T-helper 9 cell (primary cell): ENCODE measurements around the gene PCDHB3.
"Not testable (repeated sequence)": the region's sequence is repeated elsewhere in the genome, so short reads cannot be mapped to it uniquely, and the experiment has no call there.

Experiments used
- DNase-seq: peaks from one replicate; pipeline ENCODE4 v3.0.0-alpha.2; 2020

The PCDHB3 gene

GRCh38 chr5:141137346-141137745, 37.1 kb downstream of the PCDHB3 start:
- DNase-seq, result not testable (repeated sequence)

- DNase-seq, result no peak
These were observed 49.5 kb downstream of the PCDHB3 start, which contains the start of gene PCDHB6 for GRCh38 chr5:141149812-141150211. Gene PCDHB6, plus strand, starts transcription at chr5:141150057. Its CDS starts 201 bp downstream, at chr5:141150258.

GRCh38 chr5:141150224-141150992, 50.1 kb downstream of the PCDHB3 start:
- DNase-seq, result no peak

- no peak for DNase-seq
These were observed 50.7 kb downstream of the PCDHB3 start for GRCh38 chr5:141150993-141151325.

GRCh38 chr5:141151632-141152031, 51.4 kb downstream of the PCDHB3 start:
- DNase-seq, result not testable (repeated sequence)

- DNase-seq, result not testable (repeated sequence)
These were observed 51.8 kb downstream of the PCDHB3 start for GRCh38 chr5:141152096-141152495.
